HL-60/S4 (cell line): ENCODE results near the gene NPHP1.
"Not testable (repeated sequence)": the region's sequence is repeated elsewhere in the genome, so short reads cannot be mapped to it uniquely, and the experiment has no call there.

Experiments used
- in situ Hi-C: fragments of 300-500 bp; cut with MboI; formaldehyde crosslinking; loops from 2 replicates; pipeline ENCODE4 v1.14.3; 2022; ENCODE audit warnings: low sequenced_read_pairs

NPHP1 gene

DNA sequence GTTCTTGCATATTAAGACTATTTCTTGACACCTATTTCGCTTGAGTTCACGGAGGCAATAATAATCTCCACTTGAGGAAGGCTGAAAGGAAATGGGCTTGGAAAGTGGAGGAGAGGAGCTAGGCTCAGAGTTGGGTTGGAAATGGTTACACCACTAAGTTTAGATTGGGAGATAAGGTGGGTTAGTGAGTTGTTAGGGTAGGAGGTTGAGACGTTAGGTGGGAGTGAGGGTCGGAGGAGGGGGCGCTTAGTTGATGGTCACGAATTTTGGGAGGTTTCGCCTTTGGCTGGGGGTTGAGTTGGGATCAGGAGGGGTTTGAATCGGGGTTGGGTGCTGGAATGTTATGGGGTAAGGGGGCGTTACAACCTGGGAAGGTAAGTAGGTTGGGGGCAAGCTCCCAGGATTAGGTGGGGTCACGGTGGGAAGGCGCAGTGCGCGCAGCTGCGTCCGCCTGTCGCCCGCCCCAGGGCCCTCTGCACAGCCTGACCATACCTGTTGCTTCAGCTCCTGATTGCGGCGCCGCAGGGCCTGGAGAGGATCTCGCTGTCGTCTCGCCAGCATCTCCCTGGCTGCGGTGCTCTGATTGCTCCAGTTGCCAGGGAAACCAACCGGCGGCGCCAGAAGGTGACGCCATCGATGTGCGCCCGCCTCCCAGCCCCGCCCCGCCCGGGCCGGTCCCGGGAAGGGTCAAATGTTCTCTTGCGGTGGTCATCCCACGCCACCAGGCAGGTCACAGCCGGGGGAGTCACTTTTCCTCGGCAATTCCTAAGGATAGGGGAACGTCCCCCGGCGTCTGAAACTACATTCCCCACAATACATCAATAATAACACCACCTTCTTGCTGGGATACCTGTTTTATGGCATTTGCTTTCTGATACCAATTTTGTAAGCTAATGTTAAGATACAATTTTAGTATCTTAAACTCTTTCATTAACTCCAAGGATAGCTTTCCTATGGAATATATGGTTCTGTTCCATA lies at the start of gene NPHP1:
Gene NPHP1 (minus strand): TSS at position 606 of the 978 bp plus-strand sequence. CDS start 45 bp downstream, at position 561.
- in situ Hi-C loops: no loop called here

DNA sequence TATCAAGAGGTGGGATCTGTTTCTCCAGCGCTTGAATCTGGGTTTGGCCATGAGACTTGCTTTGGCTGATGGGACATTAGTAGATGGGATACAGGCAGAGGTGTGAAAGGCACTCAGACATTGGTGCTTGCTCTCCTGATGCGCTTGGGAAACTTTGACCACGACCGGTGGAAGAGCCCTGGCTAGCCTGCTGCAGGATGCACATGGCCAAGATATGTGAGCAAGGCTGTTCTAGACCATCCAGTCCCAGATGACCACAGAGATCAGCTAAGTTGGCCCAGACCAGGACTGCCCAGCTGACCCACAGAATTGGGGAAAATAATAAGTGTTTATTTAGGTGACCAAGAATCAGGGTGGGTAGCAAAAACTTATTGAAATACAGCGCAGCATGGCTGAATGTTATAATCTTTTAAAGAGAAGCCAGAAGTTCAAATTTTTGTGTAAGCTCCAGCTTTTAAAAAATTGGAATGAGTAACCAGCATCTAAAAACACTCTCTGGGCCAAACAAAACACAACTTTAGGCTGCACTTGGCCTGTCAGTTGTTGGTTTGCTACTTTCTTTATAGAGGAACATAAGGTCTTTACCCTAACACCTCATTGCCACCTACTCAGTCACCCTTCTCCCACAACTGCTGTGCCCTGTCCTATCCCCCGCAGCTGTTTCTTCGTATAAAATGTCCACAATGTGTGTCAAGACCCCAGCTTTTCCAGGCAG lies 43.4 kb upstream of the NPHP1 start:
- in situ Hi-C loops: not testable (repeated sequence)

GRCh38 chr2:110245488-110246435 lies 40.9 kb upstream of the NPHP1 start:
- in situ Hi-C loops: not testable (repeated sequence)

GRCh38 chr2:110243283-110243682 lies 38.5 kb upstream of the NPHP1 start:
- in situ Hi-C loops: not testable (repeated sequence)

DNA sequence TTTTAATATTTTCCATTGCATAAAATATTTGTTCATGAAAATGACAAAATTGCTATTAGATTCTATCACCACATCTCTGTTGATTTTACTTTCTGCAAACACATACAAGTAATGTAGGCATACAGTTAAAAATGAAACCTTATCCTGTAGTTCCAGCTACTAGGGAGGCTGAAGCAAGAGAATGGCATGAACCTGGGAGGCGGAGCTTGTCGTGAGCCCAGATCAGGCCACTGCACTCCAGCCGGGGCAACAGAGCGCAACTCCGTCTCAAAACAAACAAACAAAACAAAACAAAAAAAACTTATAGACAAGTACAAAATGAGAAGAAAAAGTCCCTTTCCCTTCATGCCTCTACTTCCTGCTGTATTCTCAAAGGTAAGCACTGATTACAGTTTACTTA lies 29.7 kb upstream of the NPHP1 start:
- in situ Hi-C loops: not testable (repeated sequence)

- in situ Hi-C loops: not testable (repeated sequence)
Observed at GRCh38 chr2:110229886-110230285, 25.1 kb upstream of the NPHP1 start.

GRCh38 chr2:110222626-110223025 lies 17.8 kb upstream of the NPHP1 start:
- in situ Hi-C loops: not testable (repeated sequence)

GRCh38 chr2:110221938-110222337 lies 17.1 kb upstream of the NPHP1 start:
- in situ Hi-C loops: no loop called here

DNA sequence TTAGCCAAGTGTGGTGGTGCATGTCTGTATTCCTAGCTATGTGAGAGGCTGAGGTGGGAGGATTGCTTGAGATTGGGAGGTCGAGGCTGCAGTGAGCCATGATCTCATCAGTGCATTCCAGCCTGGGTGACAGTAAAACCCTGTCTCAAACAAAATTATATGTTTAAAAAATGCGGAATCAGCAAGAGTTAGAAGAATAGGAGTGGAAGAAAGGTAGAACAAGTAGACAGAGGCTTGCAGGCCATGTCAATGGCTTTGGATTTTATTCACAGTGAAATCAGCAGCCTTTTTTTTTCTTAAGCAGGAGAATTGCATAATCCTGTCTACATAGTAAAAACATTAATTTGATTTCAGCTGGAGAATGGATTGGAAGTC lies 15.4 kb upstream of the NPHP1 start:
- in situ Hi-C loops: no loop called here

GRCh38 chr2:110219496-110220189 lies 14.8 kb upstream of the NPHP1 start:
- in situ Hi-C loops: no loop called here

DNA sequence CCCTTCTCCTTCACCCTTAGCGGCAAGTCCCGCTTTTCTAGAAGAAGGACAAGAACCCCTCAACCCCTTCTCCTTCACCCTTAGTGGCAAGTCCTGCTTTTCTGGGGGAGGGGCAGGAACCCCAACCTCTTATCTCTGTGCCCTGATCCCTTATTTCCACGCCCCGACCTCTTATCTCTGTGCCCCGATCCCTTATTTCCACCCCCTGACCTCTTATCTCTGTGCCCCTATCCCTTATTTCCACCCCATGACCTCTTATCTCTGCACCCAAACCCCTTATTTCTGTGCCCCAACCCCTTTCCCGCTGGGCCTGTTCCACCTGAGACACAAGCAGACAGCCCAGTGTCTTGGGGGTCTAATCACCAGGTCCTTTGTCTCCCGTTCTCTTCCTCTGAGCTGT lies 14.1 kb upstream of the NPHP1 start:
- in situ Hi-C loops: not testable (repeated sequence)

- in situ Hi-C loops: no loop called here
Observed at GRCh38 chr2:110216803-110217202, 12.0 kb upstream of the NPHP1 start.

- in situ Hi-C loops: no loop called here
Observed at GRCh38 chr2:110216199-110216598, 11.4 kb upstream of the NPHP1 start.

DNA sequence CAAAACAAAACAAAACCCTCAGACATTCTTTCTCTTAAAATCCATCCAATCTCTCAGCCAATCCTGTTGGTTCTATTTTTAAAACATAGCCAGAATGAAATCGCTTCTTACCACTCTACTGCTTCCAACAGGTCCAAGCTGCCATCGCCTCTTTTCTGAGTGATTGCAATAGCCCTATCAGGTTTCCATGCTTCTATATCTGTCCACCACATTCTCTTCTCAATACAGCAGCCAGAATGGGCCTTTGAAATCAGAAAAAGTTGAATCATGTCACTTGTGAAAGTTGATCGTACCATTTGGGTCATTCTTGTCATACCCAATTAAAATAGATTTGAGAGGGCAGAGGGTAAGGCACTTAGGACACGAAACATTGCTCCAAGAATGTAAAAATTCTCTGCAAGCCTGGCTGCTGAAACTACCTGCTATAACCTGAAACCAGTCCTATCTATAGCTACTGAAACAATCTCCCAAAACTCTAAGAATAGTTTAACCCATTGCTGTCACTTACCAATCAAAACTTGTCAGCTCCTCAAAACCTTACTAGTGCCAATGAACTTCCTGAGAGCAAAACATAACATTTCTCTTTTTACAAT lies 10.8 kb upstream of the NPHP1 start:
- in situ Hi-C loops: no loop called here

DNA sequence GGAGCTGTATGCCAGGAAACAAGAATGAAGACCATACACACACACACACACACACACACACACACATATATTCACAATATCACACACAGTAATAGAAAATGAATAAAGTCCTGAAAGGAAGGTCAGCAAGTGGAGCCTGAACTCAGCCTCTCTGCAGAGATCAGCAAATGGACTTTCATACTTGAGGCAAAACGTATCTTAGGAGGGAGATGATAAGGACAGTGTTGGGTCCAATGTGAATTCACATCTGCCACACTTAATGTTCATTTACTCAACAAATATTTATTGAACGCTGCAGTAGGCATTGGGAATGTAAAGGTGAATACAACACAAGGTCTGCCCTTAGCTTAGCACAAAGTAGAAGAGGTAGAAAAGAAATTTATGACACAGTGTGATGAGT lies 10.3 kb upstream of the NPHP1 start:
- in situ Hi-C loops: no loop called here

DNA sequence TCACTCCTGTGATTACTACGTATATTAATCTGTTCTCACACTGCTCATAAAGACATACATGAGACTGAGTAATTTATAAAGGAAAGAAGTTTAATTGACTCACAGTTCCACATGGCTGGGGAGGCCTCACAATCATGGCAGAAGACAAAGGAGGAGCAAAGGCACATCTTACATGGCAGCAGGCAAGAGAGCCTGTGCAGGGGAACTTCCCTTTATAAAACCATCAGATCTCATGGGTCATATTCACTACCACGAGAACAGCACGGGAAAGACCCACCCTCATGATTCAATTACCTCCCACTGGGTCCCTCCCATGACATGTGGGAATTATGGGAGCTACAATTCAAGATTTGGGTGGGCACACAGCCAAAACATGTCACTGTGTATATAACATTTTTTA lies 8.7 kb upstream of the NPHP1 start:
- in situ Hi-C loops: not testable (repeated sequence)

GRCh38 chr2:110211938-110212858 lies 7.4 kb upstream of the NPHP1 start, which contains the start of gene MTLN:
MTLN (minus strand) TSS chr2:110212547; CDS start chr2:110212525, 22 bp downstream.
- in situ Hi-C loops: no loop called here

DNA sequence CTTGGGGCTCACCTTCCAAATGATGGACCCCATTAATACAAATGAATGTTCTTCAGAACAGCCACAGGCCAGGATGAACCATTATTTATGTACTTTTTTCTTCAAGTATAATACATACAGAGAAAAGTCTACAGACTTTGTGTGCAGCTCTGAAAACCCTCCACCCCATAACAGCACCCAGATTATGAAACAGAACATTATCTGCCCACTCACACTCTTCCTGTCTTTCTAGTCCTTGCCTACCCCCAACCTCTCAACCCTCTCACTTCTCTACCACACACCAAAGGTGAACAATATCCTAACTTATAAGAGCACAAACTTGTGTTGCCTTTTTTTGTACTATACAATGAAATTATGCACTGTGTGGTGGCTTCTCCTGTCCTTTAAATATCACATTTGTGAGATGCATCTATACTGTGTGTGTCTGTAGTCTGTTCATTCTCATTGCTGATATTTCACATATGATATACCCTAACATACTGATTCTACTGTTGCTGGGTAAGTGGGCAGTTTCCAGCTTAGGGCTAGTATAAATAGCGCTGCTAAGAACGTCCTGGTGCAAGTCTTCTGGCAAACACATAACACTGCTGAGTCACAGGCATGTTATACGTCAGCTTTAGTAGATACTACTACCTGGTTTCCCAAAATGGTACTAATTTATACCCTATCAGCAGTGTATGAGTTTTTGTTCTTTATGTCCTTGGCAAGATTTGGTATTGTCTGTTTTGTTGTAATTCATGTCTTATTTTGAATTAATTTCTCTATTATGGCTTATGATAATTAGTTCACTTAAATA lies 1.0 kb upstream of the NPHP1 start:
- in situ Hi-C loops: no loop called here
